Measurements from ENCODE around the gene ZNF525. TPM values are rescaled to one million over a fixed set of nuclear protein-coding genes. Genes with fewer than 3 reads are reported as not detected.
A peak's percentile ranks its signal among the peaks of the same experiment; 100 is the strongest.

The ZNF525 gene
- polyA plus RNA-seq, 1 of the 3 experiments (the other 2 are of a cell fraction): 2.5 TPM

GRCh38 chr19:53365899-53366493 lies 491 bp downstream of the ZNF525 start:
- ChIA-PET POLR2A (no interaction called here), CTCF (interaction anchor here (1.2 kb wide), 1 partner anchor 55 kb away, joined by 3 read pairs; no protein-coding TSS in a partner anchor)
- Histone ChIP-seq H4K20me1 (ENCODE audit: insufficient read depth) (no peaks in the 10 kb centered on the region), H3K36me3 (replicated peaks in 1 of 2; ENCODE audit: control insufficient read depth in 1 of 2, insufficient read depth in 2 of 2, low read length in 1 of 2) (no peaks in the 10 kb centered on the region), H3F3A (replicated peaks; ENCODE audit: insufficient read depth) (peaks cover 5% of the 10 kb centered on the region), H3K9me2 (no peaks in the 10 kb centered on the region), H3K4me2 (peak overlapping the region; percentile 98), H3K79me2 (ENCODE audit: insufficient read depth) (no peaks in the 10 kb centered on the region), H3K9me3 (no peaks in the 10 kb centered on the region), H3K4me3 (ENCODE audit: low read depth in 2 of 2, low read length in 1 of 2) (peak overlapping the region; percentile 85 to 88), H2AFZ (ENCODE audit: low read depth) (peak overlapping the region; percentile 97), H3K4me1 (ENCODE audit: control insufficient read depth in 1 of 2, insufficient read depth in 2 of 2, low read depth in 1 of 2, low read length in 1 of 2) (peaks cover 0 to 2% of the 10 kb centered on the region in 2 experiments; a peak in 1 of 4 replicates), H3K27ac (ENCODE audit: low read depth in 2 of 2, low read length in 1 of 2) (peak overlapping the region; percentile 36 to 51; a peak in 2 of 4 replicates), H3K27me3 (ENCODE audit: insufficient read depth) (no peaks in the 10 kb centered on the region), H3K9ac (peak overlapping the region; percentile 79)
- WGBS (ENCODE audit: low lambda C conversion rate): 1% methylated on average over 32 of the region's 32 CpGs
- peak; percentile 47 for DNase-seq
- TF ChIP-seq IRF3 (IDR thresholded peaks at IDR 0.05; ENCODE audit: low read depth, low read length): no peak
- no peak for TF ChIP-seq ELF1 (IDR thresholded peaks at IDR 0.05)
- TF ChIP-seq FOXM1 (IDR thresholded peaks at IDR 0.05; ENCODE audit: low read depth): no peak
- peak; percentile 12; the same call in 1 of the 2 replicates for TF ChIP-seq MAX (IDR thresholded peaks at IDR 0.05; ENCODE audit: low read depth)
- no peak for TF ChIP-seq EP300 (IDR thresholded peaks at IDR 0.05; ENCODE audit: borderline replicate concordance in 1 of 2, low read depth in 1 of 2, low read length in 1 of 2)
- no peak for TF ChIP-seq MXI1 (IDR thresholded peaks at IDR 0.05; ENCODE audit: low read depth, low read length)
- no peak for TF ChIP-seq RXRA (IDR thresholded peaks at IDR 0.05; ENCODE audit: borderline replicate concordance, low read depth)
- peak; percentile 0 for TF ChIP-seq CHD2 (IDR thresholded peaks at IDR 0.05; ENCODE audit: low read length, partially characterized antibody)
- no peak for TF ChIP-seq NRF1 (IDR thresholded peaks at IDR 0.05; ENCODE audit: low read depth, low read length)
- TF ChIP-seq ZBTB33 (IDR thresholded peaks at IDR 0.05; ENCODE audit: borderline replicate concordance, low read depth): peak; percentile 13; the same call in 1 of the 2 replicates
- no peak for TF ChIP-seq EZH2phosphoT487 (IDR thresholded peaks at IDR 0.05; ENCODE audit: borderline replicate concordance, low read depth)

GRCh38 chr19:53372196-53372595 lies 6.7 kb downstream of the ZNF525 start:
- H3K9me3 ChIP-seq: no peaks in the 10 kb centered on the region
- no peak overlapping the region for H3K4me3 ChIP-seq (ENCODE audit: low read depth in 2 of 2, low read length in 1 of 2)
- CTCF ChIA-PET: interaction anchor here (1.3 kb wide), 1 partner anchor 374 kb away, joined by 3 read pairs; no protein-coding TSS in a partner anchor
- H3F3A ChIP-seq (replicated peaks; ENCODE audit: insufficient read depth): no peaks in the 10 kb centered on the region
- POLR2A ChIA-PET: no interaction called here
- no peaks in the 10 kb centered on the region for H4K20me1 ChIP-seq (ENCODE audit: insufficient read depth)
- DNase-seq: no peak
- WGBS (ENCODE audit: low lambda C conversion rate): 78% methylated on average over 3 of the region's 4 CpGs
- H3K27me3 ChIP-seq (ENCODE audit: insufficient read depth): no peaks in the 10 kb centered on the region
- no peak overlapping the region for H3K4me2 ChIP-seq
- H3K27ac ChIP-seq (ENCODE audit: low read depth in 2 of 2, low read length in 1 of 2): no peak overlapping the region
- H3K4me1 ChIP-seq (ENCODE audit: control insufficient read depth in 1 of 2, insufficient read depth in 2 of 2, low read depth in 1 of 2, low read length in 1 of 2): no peaks in the 10 kb centered on the region
- H3K9ac ChIP-seq: no peak overlapping the region
- TF ChIP-seq CHD2 (IDR thresholded peaks at IDR 0.05; ENCODE audit: low read length, partially characterized antibody) (no peak), ZBTB33 (IDR thresholded peaks at IDR 0.05; ENCODE audit: borderline replicate concordance, low read depth) (no peak), MEF2A (IDR thresholded peaks at IDR 0.05; ENCODE audit: borderline replicate concordance, low read depth) (no peak), MXI1 (IDR thresholded peaks at IDR 0.05; ENCODE audit: low read depth, low read length) (no peak), JUND (IDR thresholded peaks at IDR 0.05) (no peak), TCF12 (IDR thresholded peaks at IDR 0.05) (no peak), GATA2 (CRISPR knock-in tag; IDR thresholded peaks at IDR 0.05) (no peak), NRF1 (IDR thresholded peaks at IDR 0.05; ENCODE audit: low read depth, low read length) (no peak), GABPA (IDR thresholded peaks at IDR 0.05; ENCODE audit: low read depth) (no peak)
- no peaks in the 10 kb centered on the region for H3K79me2 ChIP-seq (ENCODE audit: insufficient read depth)
- no peak overlapping the region for H2AFZ ChIP-seq (ENCODE audit: low read depth)
- peaks cover 0 to 31% of the 10 kb centered on the region in 2 experiments for H3K36me3 ChIP-seq (replicated peaks in 1 of 2; ENCODE audit: control insufficient read depth in 1 of 2, insufficient read depth in 2 of 2, low read length in 1 of 2)
- no peaks in the 10 kb centered on the region for H3K9me2 ChIP-seq
